Fibroblast of lung (primary cell): ENCODE data around the gene PHB1.

Experiments used
- EZH2 ChIP-seq: IDR thresholded peaks from 2 replicates; pipeline ENCODE4 v1.5.1; 2012; ENCODE audit warnings: low read length, control low read depth, mild to moderate bottlenecking; ENCODE audit errors: missing control alignments
- TF ChIP-seq, protein P1 (sequence below), 2 donors: IDR thresholded peaks in 1 of 2; conservative IDR thresholded peaks in 1 of 2; 1 replicate in 1 of 2; 2 replicates in 1 of 2; pipeline ENCODE4 v1.5.1; 2011 to 2012; ENCODE audit warnings: low read length in 2 of 2, control low read depth in 1 of 2, inconsistent platforms in 1 of 2, low read depth in 1 of 2, mild to moderate bottlenecking in 1 of 2

DNA sequence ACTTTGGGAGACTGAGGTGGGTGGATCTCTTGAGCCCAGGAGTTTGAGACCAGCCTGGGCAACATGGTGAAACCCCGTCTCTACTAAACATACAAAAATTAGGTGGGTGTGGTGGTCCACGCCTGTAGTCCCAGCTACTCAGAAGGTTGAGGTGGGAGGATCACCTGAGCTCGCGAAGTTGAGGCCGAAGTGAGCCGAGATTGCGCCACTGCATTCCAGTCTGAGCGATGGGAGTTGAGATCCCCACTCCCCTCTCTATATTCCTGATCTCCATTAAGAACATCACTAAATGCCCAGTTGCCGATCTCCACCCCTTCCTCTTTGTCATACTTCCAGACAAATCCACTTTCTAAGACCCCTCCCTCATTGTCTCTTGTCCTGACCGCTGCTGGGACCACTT is 28.3 kb downstream of the PHB1 start:
- TF ChIP-seq EZH2: no peak
- TF ChIP-seq, protein P1, sequence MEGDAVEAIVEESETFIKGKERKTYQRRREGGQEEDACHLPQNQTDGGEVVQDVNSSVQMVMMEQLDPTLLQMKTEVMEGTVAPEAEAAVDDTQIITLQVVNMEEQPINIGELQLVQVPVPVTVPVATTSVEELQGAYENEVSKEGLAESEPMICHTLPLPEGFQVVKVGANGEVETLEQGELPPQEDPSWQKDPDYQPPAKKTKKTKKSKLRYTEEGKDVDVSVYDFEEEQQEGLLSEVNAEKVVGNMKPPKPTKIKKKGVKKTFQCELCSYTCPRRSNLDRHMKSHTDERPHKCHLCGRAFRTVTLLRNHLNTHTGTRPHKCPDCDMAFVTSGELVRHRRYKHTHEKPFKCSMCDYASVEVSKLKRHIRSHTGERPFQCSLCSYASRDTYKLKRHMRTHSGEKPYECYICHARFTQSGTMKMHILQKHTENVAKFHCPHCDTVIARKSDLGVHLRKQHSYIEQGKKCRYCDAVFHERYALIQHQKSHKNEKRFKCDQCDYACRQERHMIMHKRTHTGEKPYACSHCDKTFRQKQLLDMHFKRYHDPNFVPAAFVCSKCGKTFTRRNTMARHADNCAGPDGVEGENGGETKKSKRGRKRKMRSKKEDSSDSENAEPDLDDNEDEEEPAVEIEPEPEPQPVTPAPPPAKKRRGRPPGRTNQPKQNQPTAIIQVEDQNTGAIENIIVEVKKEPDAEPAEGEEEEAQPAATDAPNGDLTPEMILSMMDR (conservative IDR thresholded peaks at IDR 0.05 in 1 of 2, IDR thresholded peaks at IDR 0.05 in 1 of 2; ENCODE audit: low read depth in 1 of 2, low read length in 2 of 2): no peak
